H9 (cell line): ENCODE data around the gene SUPT7L. TPM values are rescaled to one million over a fixed set of nuclear protein-coding genes. Genes with fewer than 3 reads are reported as not detected.

Experiments used
- DNase-seq: peaks from one replicate; pipeline ENCODE4 v3.0.0-alpha.2; 2017
- H2AFZ ChIP-seq: one replicate; pipeline ENCODE4 v1.6.1; 2013; ENCODE audit warnings: mild to moderate bottlenecking, low read length, control low read depth, moderate library complexity
- H2AK5ac ChIP-seq: 2 replicates; pipeline ENCODE4 v1.6.1; 2013; ENCODE audit warnings: low read length, control low read depth, mixed read lengths; ENCODE audit not compliant: insufficient read length
- H2BK120ac ChIP-seq: one replicate; pipeline ENCODE4 v1.6.1; 2013; ENCODE audit warnings: low read depth, mild to moderate bottlenecking, low read length, control low read depth, inconsistent platforms; ENCODE audit not compliant: poor library complexity, severe bottlenecking
- H2BK12ac ChIP-seq: 2 replicates; pipeline ENCODE4 v1.6.1; 2013; ENCODE audit warnings: low read length, control low read depth, mixed read lengths, low read depth; ENCODE audit not compliant: insufficient read length
- H2BK15ac ChIP-seq: 2 replicates; pipeline ENCODE4 v1.6.1; 2013; ENCODE audit warnings: low read depth, low read length, control low read depth
- H2BK20ac ChIP-seq: one replicate; pipeline ENCODE4 v1.6.1; 2013; ENCODE audit warnings: low read depth, mild to moderate bottlenecking, low read length, control low read depth, inconsistent platforms; ENCODE audit not compliant: poor library complexity, severe bottlenecking
- H2BK5ac ChIP-seq: 2 replicates; pipeline ENCODE4 v1.6.1; 2013; ENCODE audit warnings: low read length, control low read depth, mixed read lengths; ENCODE audit not compliant: insufficient read length
- H3K14ac ChIP-seq: 2 replicates; pipeline ENCODE4 v1.6.1; 2013; ENCODE audit warnings: low read length, control low read depth; ENCODE audit not compliant: insufficient read depth
- H3K18ac ChIP-seq: 2 replicates; pipeline ENCODE4 v1.6.1; 2013; ENCODE audit warnings: low read depth, mild to moderate bottlenecking, mixed read lengths, low read length, control low read depth; ENCODE audit not compliant: insufficient read length
- H3K23ac ChIP-seq: 2 replicates; pipeline ENCODE4 v1.6.1; 2013; ENCODE audit warnings: low read length, control low read depth, mixed read lengths, low read depth; ENCODE audit not compliant: insufficient read length
- H3K23me2 ChIP-seq: 2 replicates; pipeline ENCODE4 v1.6.1; 2013; ENCODE audit warnings: low read depth, mild to moderate bottlenecking, mixed read lengths, low read length, control low read depth; ENCODE audit not compliant: insufficient read length, poor library complexity, severe bottlenecking
- H3K27ac ChIP-seq: 2 replicates; pipeline ENCODE4 v1.5.1; 2013; ENCODE audit warnings: low read length, control low read depth, mixed read lengths, low read depth; ENCODE audit not compliant: insufficient read length
- H3K27me3 ChIP-seq: 2 replicates; pipeline ENCODE4 v1.6.1; 2013; ENCODE audit warnings: low read length, control low read depth, inconsistent platforms; ENCODE audit not compliant: insufficient read depth
- H3K4ac ChIP-seq: 2 replicates; pipeline ENCODE4 v1.6.1; 2013; ENCODE audit warnings: low read depth, mild to moderate bottlenecking, control low read depth, inconsistent platforms, low read length, moderate library complexity
- H3K4me1 ChIP-seq: 2 replicates; pipeline ENCODE4 v1.6.1; 2013; ENCODE audit warnings: low read length, control low read depth, inconsistent platforms; ENCODE audit not compliant: insufficient read depth
- H3K4me2 ChIP-seq: 2 replicates; pipeline ENCODE4 v1.6.1; 2013; ENCODE audit warnings: low read length, control low read depth, mixed read lengths; ENCODE audit not compliant: insufficient read length, insufficient read depth
- H3K56ac ChIP-seq: 2 replicates; pipeline ENCODE4 v1.6.1; 2013; ENCODE audit warnings: low read depth, mild to moderate bottlenecking, mixed read lengths, low read length, control low read depth; ENCODE audit not compliant: insufficient read length
- H3K79me1 ChIP-seq: 2 replicates; pipeline ENCODE4 v1.6.1; 2013; ENCODE audit warnings: low read depth, mild to moderate bottlenecking, moderate library complexity, low read length, control low read depth, inconsistent platforms; ENCODE audit not compliant: insufficient read depth, poor library complexity, severe bottlenecking
- H3K79me2 ChIP-seq: 2 replicates; pipeline ENCODE4 v1.6.1; 2013; ENCODE audit warnings: low read length, control low read depth, inconsistent platforms; ENCODE audit not compliant: insufficient read depth
- H3K9ac ChIP-seq: 2 replicates; pipeline ENCODE4 v1.6.1; 2013; ENCODE audit warnings: low read length, control low read depth, mixed read lengths; ENCODE audit not compliant: insufficient read length; ENCODE audit errors: extremely low read depth
- H3K9me3 ChIP-seq: one replicate; pipeline ENCODE4 v1.6.1; 2013; ENCODE audit warnings: low read depth, low read length, inconsistent platforms; ENCODE audit not compliant: control insufficient read depth
- H3T11ph ChIP-seq: one replicate; pipeline ENCODE4 v1.6.1; 2013; ENCODE audit warnings: mild to moderate bottlenecking, low read length, control low read depth, inconsistent platforms
- H4K20me1 ChIP-seq: one replicate; pipeline ENCODE4 v1.6.1; 2013; ENCODE audit not compliant: control insufficient read depth, insufficient read length, insufficient read depth
- H4K5ac ChIP-seq: 2 replicates; pipeline ENCODE4 v1.6.1; 2013; ENCODE audit warnings: low read depth, mild to moderate bottlenecking, mixed read lengths, low read length, control low read depth; ENCODE audit not compliant: insufficient read length
- H4K8ac ChIP-seq: replicated peaks from 2 replicates; pipeline ENCODE4 v1.6.1; 2013; ENCODE audit warnings: low read length, control low read depth, mixed read lengths, low read depth; ENCODE audit not compliant: insufficient read length
- H4K91ac ChIP-seq: 2 replicates; pipeline ENCODE4 v1.6.1; 2013; ENCODE audit warnings: low read depth, mild to moderate bottlenecking, moderate library complexity, mixed read lengths, low read length, control low read depth; ENCODE audit not compliant: insufficient read length
- H3K27ac Mint-ChIP-seq, 3 experiments: 2 replicates in 2 of 3; 3 replicates in 1 of 3; pipeline ENCODE4 v1.8.0; 2020 to 2021; ENCODE audit warnings: mixed read lengths in 3 of 3, mild to moderate bottlenecking in 1 of 3, moderate library complexity in 1 of 3
- H3K27me3 Mint-ChIP-seq: 2 replicates; pipeline ENCODE4 v1.8.0; 2021; ENCODE audit warnings: low read depth, mild to moderate bottlenecking, moderate library complexity, mixed read lengths
- H3K36me3 Mint-ChIP-seq, 3 experiments: 2 replicates in 2 of 3; 3 replicates in 1 of 3; pipeline ENCODE4 v1.8.0; 2020 to 2021; ENCODE audit warnings: low read depth in 3 of 3, mixed read lengths in 3 of 3; ENCODE audit not compliant: insufficient read depth in 1 of 3
- H3K4me1 Mint-ChIP-seq, 2 experiments: 2 replicates each; pipeline ENCODE4 v1.8.0; 2020; ENCODE audit warnings: mixed read lengths in 2 of 2
- H3K4me3 Mint-ChIP-seq, 2 experiments: 2 replicates in 1 of 2; 3 replicates in 1 of 2; pipeline ENCODE4 v1.8.0; 2020 to 2021; ENCODE audit warnings: mild to moderate bottlenecking in 2 of 2, mixed read lengths in 2 of 2, moderate library complexity in 1 of 2
- H3K9me3 Mint-ChIP-seq, 2 experiments: 2 replicates in 1 of 2; 3 replicates in 1 of 2; pipeline ENCODE4 v1.8.0; 2020; ENCODE audit warnings: mild to moderate bottlenecking in 2 of 2, mixed read lengths in 2 of 2, moderate library complexity in 1 of 2
- CTCF ChIP-seq: fragments of 200-600 bp; sonication (generic); conservative IDR thresholded peaks from 3 replicates; pipeline ENCODE4 v1.8.0; 2021; ENCODE audit warnings: antibody characterized with exemption, mild to moderate bottlenecking
- WGBS: extraction: QIAGEN DNeasy Blood & Tissue Kit; methylation state at CpG from one replicate; pipeline ENCODE4 v1.1.7; 2013; ENCODE audit warnings: missing lambda C conversion rate, low lambda C conversion rate, mixed read lengths; ENCODE audit not compliant: insufficient read length; ENCODE audit errors: extremely low coverage; 5-methylcytosine and 5-hydroxymethylcytosine counted together
- total RNA-seq: library from RNA; stranded (reverse); gene quantifications from 2 replicates; pipeline ENCODE4 v1.2.1, GENCODE V29; 2021

SUPT7L gene
- total RNA-seq, 1 experiment from 2014 or later = 30.4 TPM

- Histone ChIP-seq H3K79me1 (peaks cover 8% of the 10 kb centered on the region), H3K9me3 (no peaks in the 10 kb centered on the region), H3K4ac (no peak overlapping the region), H3K56ac (no peak overlapping the region), H2BK20ac (no peak overlapping the region), H4K8ac (no peak overlapping the region), H3T11ph (no peak overlapping the region), H2BK12ac (no peak overlapping the region), H2BK15ac (no peak overlapping the region), H3K27ac (no peak overlapping the region), H4K5ac (no peak overlapping the region), H2BK120ac (no peak overlapping the region), H3K79me2 (0 out of 2 replicates have a peak, but pooled peaks cover 2% of the 10 kb centered on the region), H3K4me2 (no peak overlapping the region), H2BK5ac (no peak overlapping the region), H3K4me1 (no peaks in the 10 kb centered on the region; the same call in 1 of the 2 replicates), H3K23me2 (peaks cover 12% of the 10 kb centered on the region), H3K18ac (no peak overlapping the region), H3K27me3 (no peaks in the 10 kb centered on the region), H3K9ac (no peak overlapping the region), H4K91ac (no peak overlapping the region), H3K14ac (no peak overlapping the region), H4K20me1 (peaks cover 3% of the 10 kb centered on the region), H2AK5ac (no peak overlapping the region), H3K23ac (no peak overlapping the region), H2AFZ (no peak overlapping the region)
- no peak for DNase-seq
- no peaks in the 10 kb centered on the region for H3K9me3 Mint-ChIP-seq
- H3K27me3 Mint-ChIP-seq = no peaks in the 10 kb centered on the region
- H3K4me3 Mint-ChIP-seq = peak overlapping the region in 1 of 2 experiments; percentile 97; a peak in 2 of 5 replicates
- WGBS = no CpG with 5 or more reads among the region's 1 CpG
- H3K36me3 Mint-ChIP-seq = peaks cover 19 to 45% (median 40%) of the 10 kb centered on the region in 3 experiments; a peak in 6 of 7 replicates
- peaks cover 9 to 18% of the 10 kb centered on the region in 2 experiments for H3K4me1 Mint-ChIP-seq
- no peak for TF ChIP-seq CTCF
- H3K27ac Mint-ChIP-seq = no peak overlapping the region
Observed at GRCh38 chr2:27661371-27661770, 2.0 kb downstream of the SUPT7L start.
